Hepatocyte (in vitro differentiated cells): ENCODE data around the gene TAF4. TPM values are rescaled to one million over a fixed set of nuclear protein-coding genes. Genes with fewer than 3 reads are reported as not detected.

ENCODE experiments used
- DNase-seq: peaks from one replicate; pipeline ENCODE4 v3.0.0-alpha.2; 2016; ENCODE audit warnings: low spot score
- H2AFZ ChIP-seq: fragments of 200-600 bp; sonication (generic); 2 replicates; pipeline ENCODE4 v1.6.0; 2016; ENCODE audit warnings: antibody characterized with exemption, mild to moderate bottlenecking
- H3K27ac ChIP-seq: fragments of 200-600 bp; sonication (generic); 2 replicates; pipeline ENCODE4 v1.5.1; 2016; ENCODE audit warnings: mild to moderate bottlenecking
- H3K27me3 ChIP-seq: fragments of 200-600 bp; sonication (generic); 2 replicates; pipeline ENCODE4 v1.6.1; 2016
- H3K36me3 ChIP-seq: fragments of 200-600 bp; sonication (generic); replicated peaks from 2 replicates; pipeline ENCODE4 v1.5.1; 2016; ENCODE audit warnings: low read depth; ENCODE audit not compliant: insufficient read depth
- H3K4me1 ChIP-seq: fragments of 200-600 bp; sonication (generic); 2 replicates; pipeline ENCODE4 v1.5.1; 2016; ENCODE audit warnings: mild to moderate bottlenecking, moderate library complexity; ENCODE audit not compliant: insufficient read depth
- H3K4me2 ChIP-seq: fragments of 200-600 bp; sonication (generic); 2 replicates; pipeline ENCODE4 v1.6.0; 2016
- H3K4me3 ChIP-seq: fragments of 200-600 bp; sonication (generic); 2 replicates; pipeline ENCODE4 v1.5.1; 2016; ENCODE audit warnings: mild to moderate bottlenecking
- H3K79me2 ChIP-seq: fragments of 200-600 bp; sonication (generic); 2 replicates; pipeline ENCODE4 v1.6.0; 2017; ENCODE audit warnings: mild to moderate bottlenecking
- H3K9me2 ChIP-seq: fragments of 200-600 bp; sonication (generic); replicated peaks from 2 replicates; pipeline ENCODE4 v1.6.0; 2017; ENCODE audit warnings: mild to moderate bottlenecking; ENCODE audit not compliant: insufficient read depth
- H3K9me3 ChIP-seq: fragments of 200-600 bp; sonication (generic); 2 replicates; pipeline ENCODE4 v1.5.1; 2016; ENCODE audit warnings: low read depth, mild to moderate bottlenecking
- H4K20me1 ChIP-seq: fragments of 200-600 bp; sonication (generic); 2 replicates; pipeline ENCODE4 v1.6.0; 2016; ENCODE audit warnings: mild to moderate bottlenecking; ENCODE audit not compliant: insufficient read depth, poor library complexity, severe bottlenecking
- CTCF ChIP-seq: fragments of 200-600 bp; sonication (generic); IDR thresholded peaks from 2 replicates; pipeline ENCODE4 v1.5.1; 2016; ENCODE audit warnings: antibody characterized with exemption, mild to moderate bottlenecking; ENCODE audit not compliant: poor library complexity
- EZH2 ChIP-seq: fragments of 200-600 bp; sonication (generic); IDR thresholded peaks from 2 replicates; pipeline ENCODE4 v1.6.1; 2016; ENCODE audit warnings: antibody characterized with exemption, mild to moderate bottlenecking, borderline replicate concordance
- EZH2phosphoT487 ChIP-seq: fragments of 200-600 bp; sonication (generic); IDR thresholded peaks from one replicate; pipeline ENCODE4 v1.6.1; 2018; ENCODE audit warnings: antibody characterized with exemption, mild to moderate bottlenecking, low read depth, moderate library complexity; ENCODE audit not compliant: unreplicated experiment, severe bottlenecking
- WGBS: methylation state at CpG from one replicate; pipeline ENCODE4 v1.1.6; 2016; ENCODE audit warnings: low lambda C conversion rate; ENCODE audit errors: missing lambda C conversion rate; 5-methylcytosine and 5-hydroxymethylcytosine counted together
- polyA plus RNA-seq: library from polyadenylated mRNA; unstranded; fragments of >200 nt; fragmentation: Nextera tagmentation; extraction: Ambion mirVana; gene quantifications from 2 replicates; pipeline ENCODE4 v1.2.1, GENCODE V29; 2016
- total RNA-seq: library from RNA; depleted of rRNA; stranded (reverse); fragments of >200 nt; gene quantifications from 2 replicates; pipeline ENCODE4 v1.2.3, GENCODE V29; 2014

TAF4 gene
- total and polyA plus RNA-seq, 2 experiments from 2014 or later = 2.9 to 6.6 TPM

- H3K27me3 ChIP-seq = no peaks in the 10 kb centered on the region
- no peak overlapping the region for H3K27ac ChIP-seq
- no peaks in the 10 kb centered on the region for H3K9me3 ChIP-seq
- H3K4me1 ChIP-seq = no peaks in the 10 kb centered on the region
- no peaks in the 10 kb centered on the region for H4K20me1 ChIP-seq
- H2AFZ ChIP-seq = no peak overlapping the region
- H3K36me3 ChIP-seq = no peaks in the 10 kb centered on the region
- H3K79me2 ChIP-seq = no peaks in the 10 kb centered on the region
- TF ChIP-seq EZH2phosphoT487 (no peak), CTCF (no peak), EZH2 (no peak)
- no peaks in the 10 kb centered on the region for H3K9me2 ChIP-seq
- H3K4me2 ChIP-seq = no peak overlapping the region
- DNase-seq = no peak
- 91% methylated on average over 27 of the region's 28 CpGs for WGBS
- no peak overlapping the region for H3K4me3 ChIP-seq
Observed at GRCh38 chr20:61930776-61931475, 134.8 kb downstream of the TAF4 start.

GRCh38 chr20:61929971-61930666, 135.6 kb downstream of the TAF4 start:
- H2AFZ ChIP-seq = no peak overlapping the region
- DNase-seq = no peak
- 96% methylated on average over 12 of the region's 12 CpGs for WGBS
- no peak for TF ChIP-seq EZH2phosphoT487
- TF ChIP-seq EZH2 = no peak
- no peak for TF ChIP-seq CTCF
- no peaks in the 10 kb centered on the region for H3K4me1 ChIP-seq
- no peak overlapping the region for H3K4me3 ChIP-seq
- no peaks in the 10 kb centered on the region for H3K27me3 ChIP-seq
- no peaks in the 10 kb centered on the region for H4K20me1 ChIP-seq
- no peak overlapping the region for H3K4me2 ChIP-seq
- H3K9me2 ChIP-seq = no peaks in the 10 kb centered on the region
- no peaks in the 10 kb centered on the region for H3K9me3 ChIP-seq
- H3K36me3 ChIP-seq = no peaks in the 10 kb centered on the region
- no peak overlapping the region for H3K27ac ChIP-seq
- H3K79me2 ChIP-seq = no peaks in the 10 kb centered on the region

- no peak overlapping the region for H3K4me2 ChIP-seq
- H3K36me3 ChIP-seq = no peaks in the 10 kb centered on the region
- no peak overlapping the region for H2AFZ ChIP-seq
- H3K4me1 ChIP-seq = no peaks in the 10 kb centered on the region
- no peaks in the 10 kb centered on the region for H3K9me3 ChIP-seq
- no peaks in the 10 kb centered on the region for H3K27me3 ChIP-seq
- no peak overlapping the region for H3K4me3 ChIP-seq
- WGBS = 97% methylated on average over 12 of the region's 12 CpGs
- no peaks in the 10 kb centered on the region for H4K20me1 ChIP-seq
- H3K27ac ChIP-seq = no peak overlapping the region
- TF ChIP-seq EZH2 (no peak), EZH2phosphoT487 (no peak), CTCF (no peak)
- no peaks in the 10 kb centered on the region for H3K79me2 ChIP-seq
- H3K9me2 ChIP-seq = no peaks in the 10 kb centered on the region
- no peak for DNase-seq
Observed at GRCh38 chr20:61929561-61929960, 136.1 kb downstream of the TAF4 start.
